ENCODE results near the gene LRRC7. TPM values are rescaled to one million over a fixed set of nuclear protein-coding genes. Genes with fewer than 3 reads are reported as not detected.

Gene LRRC7
- total and polyA plus RNA-seq, 2 experiments from 2014 or later, result 0.99 to 1.8 TPM

GRCh38 chr1:69750638-69751037 is 182.9 kb downstream of the LRRC7 start:
- Histone ChIP-seq H3K9me2 (replicated peaks; ENCODE audit: insufficient read depth) (no peaks in the 10 kb centered on the region), H3K27ac (no peak overlapping the region), H3K27me3 (no peaks in the 10 kb centered on the region), H2AFZ (no peak overlapping the region), H3K79me2 (no peaks in the 10 kb centered on the region), H3K4me1 (ENCODE audit: insufficient read depth) (no peaks in the 10 kb centered on the region), H3K9me3 (ENCODE audit: low read depth) (no peaks in the 10 kb centered on the region), H3K36me3 (replicated peaks; ENCODE audit: insufficient read depth, low read depth) (no peaks in the 10 kb centered on the region), H3K4me3 (no peak overlapping the region), H4K20me1 (ENCODE audit: insufficient read depth, poor library complexity, severe bottlenecking) (no peaks in the 10 kb centered on the region), H3K4me2 (no peak overlapping the region)
- no peak for DNase-seq (ENCODE audit: low spot score)
- WGBS (ENCODE audit: low lambda C conversion rate, missing lambda C conversion rate), result 89% methylated on average over 1 of the region's 1 CpG
- TF ChIP-seq EZH2phosphoT487 (IDR thresholded peaks at IDR 0.05; ENCODE audit: low read depth, severe bottlenecking, unreplicated experiment), result no peak
- TF ChIP-seq EZH2 (IDR thresholded peaks at IDR 0.05; ENCODE audit: borderline replicate concordance), result no peak
- TF ChIP-seq CTCF (IDR thresholded peaks at IDR 0.05; ENCODE audit: poor library complexity), result no peak

- Histone ChIP-seq H3K4me1 (ENCODE audit: insufficient read depth) (no peaks in the 10 kb centered on the region), H3K27me3 (no peaks in the 10 kb centered on the region), H3K9me3 (ENCODE audit: low read depth) (no peaks in the 10 kb centered on the region), H3K9me2 (replicated peaks; ENCODE audit: insufficient read depth) (no peaks in the 10 kb centered on the region), H3K79me2 (no peaks in the 10 kb centered on the region), H3K36me3 (replicated peaks; ENCODE audit: insufficient read depth, low read depth) (no peaks in the 10 kb centered on the region), H2AFZ (no peak overlapping the region), H3K27ac (no peak overlapping the region), H3K4me3 (no peak overlapping the region), H4K20me1 (ENCODE audit: insufficient read depth, poor library complexity, severe bottlenecking) (no peaks in the 10 kb centered on the region), H3K4me2 (no peak overlapping the region)
- WGBS (ENCODE audit: low lambda C conversion rate, missing lambda C conversion rate), result 84% methylated on average over 2 of the region's 2 CpGs
- TF ChIP-seq EZH2phosphoT487 (IDR thresholded peaks at IDR 0.05; ENCODE audit: low read depth, severe bottlenecking, unreplicated experiment) (no peak), EZH2 (IDR thresholded peaks at IDR 0.05; ENCODE audit: borderline replicate concordance) (no peak), CTCF (IDR thresholded peaks at IDR 0.05; ENCODE audit: poor library complexity) (no peak)
- no peak for DNase-seq (ENCODE audit: low spot score)
Measured at GRCh38 chr1:69752831-69753230, 185.1 kb downstream of the LRRC7 start.

- WGBS (ENCODE audit: low lambda C conversion rate, missing lambda C conversion rate), result 80% methylated on average over 3 of the region's 3 CpGs
- TF ChIP-seq EZH2phosphoT487 (IDR thresholded peaks at IDR 0.05; ENCODE audit: low read depth, severe bottlenecking, unreplicated experiment), result no peak
- no peak for TF ChIP-seq CTCF (IDR thresholded peaks at IDR 0.05; ENCODE audit: poor library complexity)
- TF ChIP-seq EZH2 (IDR thresholded peaks at IDR 0.05; ENCODE audit: borderline replicate concordance), result no peak
- no peaks in the 10 kb centered on the region for H3K9me2 ChIP-seq (replicated peaks; ENCODE audit: insufficient read depth)
Measured at GRCh38 chr1:69754521-69754920, 186.8 kb downstream of the LRRC7 start.

GRCh38 chr1:69755647-69756046 is 187.9 kb downstream of the LRRC7 start:
- TF ChIP-seq CTCF (IDR thresholded peaks at IDR 0.05; ENCODE audit: poor library complexity) (no peak), EZH2 (IDR thresholded peaks at IDR 0.05; ENCODE audit: borderline replicate concordance) (no peak)
- Histone ChIP-seq H3K9me3 (ENCODE audit: low read depth) (no peaks in the 10 kb centered on the region), H3K4me2 (no peak overlapping the region), H2AFZ (no peak overlapping the region), H3K79me2 (no peaks in the 10 kb centered on the region), H3K4me1 (ENCODE audit: insufficient read depth) (no peaks in the 10 kb centered on the region), H3K9me2 (replicated peaks; ENCODE audit: insufficient read depth) (no peaks in the 10 kb centered on the region), H3K4me3 (no peak overlapping the region), H3K27ac (no peak overlapping the region), H3K36me3 (replicated peaks; ENCODE audit: insufficient read depth, low read depth) (no peaks in the 10 kb centered on the region), H3K27me3 (no peaks in the 10 kb centered on the region), H4K20me1 (ENCODE audit: insufficient read depth, poor library complexity, severe bottlenecking) (no peaks in the 10 kb centered on the region)
- no peak for DNase-seq (ENCODE audit: low spot score)
- WGBS (ENCODE audit: low lambda C conversion rate, missing lambda C conversion rate), result 56% methylated on average over 1 of the region's 1 CpG

More at GRCh38 chr1:69754521-69754920, 186.8 kb downstream of the LRRC7 start:
- Histone ChIP-seq H3K27me3 (no peaks in the 10 kb centered on the region), H3K4me3 (no peak overlapping the region), H3K27ac (no peak overlapping the region), H4K20me1 (ENCODE audit: insufficient read depth, poor library complexity, severe bottlenecking) (no peaks in the 10 kb centered on the region), H3K79me2 (no peaks in the 10 kb centered on the region), H2AFZ (no peak overlapping the region), H3K9me3 (ENCODE audit: low read depth) (no peaks in the 10 kb centered on the region), H3K36me3 (replicated peaks; ENCODE audit: insufficient read depth, low read depth) (no peaks in the 10 kb centered on the region), H3K4me2 (no peak overlapping the region), H3K4me1 (ENCODE audit: insufficient read depth) (no peaks in the 10 kb centered on the region)
- DNase-seq (ENCODE audit: low spot score), result no peak
